Left kidney (tissue), 2 donors: ENCODE data around the gene OPCML. TPM values are rescaled to one million over a fixed set of nuclear protein-coding genes. Genes with fewer than 3 reads are reported as not detected.

Source experiments
- DNase-seq: peaks from one replicate; pipeline ENCODE4 v3.0.0-alpha.2; 2013
- polyA plus RNA-seq: library from polyadenylated mRNA; unstranded; fragments of 120-200 nt; gene quantifications from one replicate; pipeline ENCODE4 v1.2.1, GENCODE V29; 2013; ENCODE audit not compliant: insufficient read length

OPCML gene
- polyA plus RNA-seq, 1 donor: 13.9 TPM

DNA sequence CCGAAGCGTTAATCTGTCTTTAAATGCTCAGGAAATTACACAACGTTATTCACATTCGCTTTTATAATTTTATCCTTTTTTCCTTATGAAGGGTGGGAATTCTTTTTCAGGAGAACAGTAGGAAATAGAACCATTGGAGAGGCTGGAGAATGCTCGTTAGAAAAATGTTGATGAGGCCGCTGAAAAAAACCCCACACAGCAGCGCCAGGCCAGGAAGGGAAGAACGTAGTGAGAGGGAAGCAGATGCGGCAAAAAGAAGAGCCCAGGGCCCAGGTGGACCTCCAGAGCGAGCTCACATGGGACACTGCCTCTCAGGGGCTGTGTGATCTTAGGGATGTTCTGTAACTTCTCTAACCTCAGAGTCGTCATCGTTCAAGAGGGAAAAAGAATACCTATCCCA lies 691.6 kb downstream of the OPCML start:
- no peak for DNase-seq

DNA sequence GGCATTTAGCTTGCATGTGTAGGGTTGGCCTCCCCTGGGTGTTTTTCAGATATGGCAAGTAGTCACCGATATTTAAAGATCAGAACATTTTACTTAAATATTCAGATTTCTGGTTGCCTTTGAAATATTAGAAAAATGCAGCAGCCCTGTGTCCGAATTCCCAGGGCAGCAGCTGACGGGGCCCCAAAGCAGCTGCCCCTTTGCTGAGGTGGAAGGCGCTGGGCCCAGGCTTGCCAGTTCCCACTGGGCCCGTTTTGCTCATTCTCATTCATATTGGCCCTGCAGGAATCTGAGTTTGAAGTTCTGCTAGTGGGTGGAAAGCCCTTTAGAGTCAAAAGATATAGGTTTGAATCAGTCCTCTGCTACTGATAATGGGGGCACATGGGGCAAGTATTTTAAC lies 692.1 kb downstream of the OPCML start:
- no peak for DNase-seq

DNA sequence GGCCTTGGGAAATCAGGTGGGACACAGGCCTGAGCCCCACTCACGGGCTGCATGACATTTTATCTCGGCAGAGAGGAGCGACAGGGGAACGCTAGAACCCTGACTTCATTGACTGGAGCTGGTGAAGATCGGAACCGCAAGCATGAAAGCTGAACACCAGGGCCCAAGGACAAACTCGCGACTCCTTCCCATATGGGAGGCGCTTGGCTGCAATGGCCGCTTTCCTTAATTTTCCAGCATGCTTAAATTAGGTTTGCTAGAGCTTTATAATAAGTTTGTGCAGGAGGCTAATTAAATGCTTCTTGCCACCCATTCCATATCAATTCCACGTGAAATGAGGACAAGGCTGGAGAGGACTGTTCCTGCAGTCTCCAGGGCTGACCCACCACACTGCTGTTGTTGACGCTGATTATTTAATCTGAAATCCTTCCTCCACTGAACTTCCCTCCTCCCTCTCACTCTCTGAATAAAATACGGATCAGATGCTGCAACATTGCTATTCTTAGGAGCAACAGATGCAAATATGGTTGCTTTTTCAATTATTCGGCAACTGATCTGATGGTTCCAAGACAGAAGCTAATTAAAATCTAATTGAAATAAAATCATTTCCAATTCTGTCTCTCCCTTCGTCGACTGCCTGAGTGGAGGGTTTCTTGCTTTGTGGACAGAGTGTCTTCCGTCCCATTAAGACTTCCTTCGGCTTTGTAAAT lies 692.9 kb downstream of the OPCML start:
- DNase-seq: no peak

DNA sequence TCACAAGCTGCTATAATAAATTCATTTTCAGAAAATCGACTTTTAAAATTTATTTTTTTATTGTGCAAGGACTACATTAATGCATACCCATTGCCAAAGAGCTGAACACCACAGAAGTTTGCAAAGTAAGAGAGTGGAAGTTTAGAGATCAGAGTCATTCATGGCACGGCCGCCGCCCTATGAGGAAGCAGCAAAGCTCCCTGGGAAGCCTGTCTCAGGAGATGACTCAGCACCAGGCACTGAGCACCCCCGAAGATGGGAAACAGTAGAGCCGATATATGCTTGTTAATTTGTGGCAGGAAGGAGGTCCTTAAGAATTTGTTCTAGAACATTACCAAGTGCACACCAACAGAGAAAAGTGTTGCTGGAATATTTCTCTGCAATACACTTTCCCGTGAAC lies 693.7 kb downstream of the OPCML start:
- DNase-seq: no peak

DNA sequence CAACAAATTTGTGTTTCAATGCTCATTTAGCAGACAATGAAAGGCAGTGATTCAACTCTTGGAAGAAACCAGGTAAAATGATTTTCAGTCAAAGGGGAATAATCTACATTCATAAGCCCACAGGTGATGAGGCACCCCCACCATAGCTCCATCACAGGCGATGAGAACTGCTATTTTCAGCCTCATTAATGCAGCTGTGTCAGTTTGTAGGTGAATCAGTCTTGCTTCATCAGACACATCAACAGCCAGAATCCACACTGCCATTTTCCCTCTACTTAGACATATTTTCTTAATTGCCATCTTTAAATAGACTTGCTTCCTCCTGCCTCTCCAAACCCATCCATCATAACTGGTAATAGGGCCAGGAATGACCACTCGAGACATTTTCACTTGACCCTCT lies 701.0 kb downstream of the OPCML start:
- no peak for DNase-seq

DNA sequence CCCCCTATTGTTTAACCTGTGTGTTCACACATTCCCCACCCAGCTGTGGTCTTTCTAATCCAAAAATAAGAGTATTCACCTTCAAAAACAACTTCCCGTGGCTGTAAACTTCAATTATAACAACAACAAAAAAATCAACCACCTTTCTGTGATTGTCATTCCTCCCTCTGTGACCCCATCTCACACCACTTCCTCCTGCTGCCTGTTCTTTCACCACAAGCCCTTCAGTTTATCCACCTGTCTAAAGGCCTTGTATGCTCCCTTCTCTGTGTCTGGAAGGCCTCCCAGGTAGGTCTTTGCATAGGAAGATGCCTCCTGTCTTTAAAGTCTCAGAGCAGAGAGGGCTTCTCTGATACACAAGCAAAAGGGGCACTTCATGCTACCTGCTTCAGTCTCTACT lies 707.7 kb downstream of the OPCML start:
- no peak for DNase-seq

DNA sequence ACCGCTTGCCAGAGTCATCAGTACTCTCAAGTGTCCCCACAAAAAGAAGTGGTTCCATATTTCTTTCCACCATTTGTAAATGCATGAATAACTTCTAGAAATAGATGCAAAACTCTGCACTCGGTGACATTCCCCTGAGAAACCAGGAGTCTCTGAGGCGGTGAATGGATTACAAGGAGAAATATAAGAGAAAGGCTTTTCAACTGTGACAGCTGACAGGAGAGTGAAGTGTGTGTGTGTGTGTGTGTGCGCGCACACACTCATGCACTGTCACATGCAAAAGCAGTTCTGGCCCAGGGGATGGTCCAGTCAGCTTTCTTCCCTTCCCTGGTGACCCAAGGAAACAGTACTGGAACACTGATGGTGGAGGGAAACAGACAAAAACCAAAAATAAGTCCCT lies 710.0 kb downstream of the OPCML start:
- no peak for DNase-seq

DNA sequence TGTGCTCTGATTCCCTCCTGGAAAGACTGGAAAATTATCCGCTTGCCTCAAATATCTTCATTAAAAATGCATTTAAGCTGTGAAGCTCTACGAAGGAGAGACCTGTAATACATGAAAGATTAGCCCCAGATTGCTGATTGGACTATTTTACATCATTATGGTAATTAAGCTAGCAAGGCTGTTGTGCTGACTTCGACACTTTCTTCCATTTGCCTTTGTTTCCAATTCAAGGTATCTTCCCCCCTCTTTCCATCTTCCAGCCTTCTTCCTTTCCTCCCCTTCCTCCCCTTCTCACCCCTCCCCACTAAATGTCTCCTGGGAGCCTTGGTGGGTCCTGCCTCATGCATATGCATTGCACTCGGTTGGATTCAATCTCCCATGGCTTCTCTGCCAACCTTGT lies 710.8 kb downstream of the OPCML start:
- DNase-seq: no peak

DNA sequence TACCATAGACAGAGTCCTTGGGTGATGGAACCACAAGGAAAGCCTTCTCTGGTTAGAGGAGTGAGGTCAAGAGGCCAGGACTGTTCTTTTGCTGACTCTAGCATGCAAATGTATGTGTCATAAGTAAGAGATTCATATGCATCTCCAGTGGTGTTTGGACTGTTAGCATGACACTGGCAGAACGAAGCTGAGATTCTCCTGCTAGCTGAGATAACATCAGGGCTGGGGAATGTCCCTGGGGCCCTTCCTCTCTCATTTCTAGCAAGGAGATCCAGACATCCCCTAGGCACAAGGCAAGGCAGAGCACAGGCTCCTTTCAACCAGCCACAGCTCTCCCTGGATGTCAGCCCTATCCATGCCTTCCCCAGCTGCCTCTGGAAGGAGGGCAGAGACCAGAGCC lies 711.3 kb downstream of the OPCML start:
- no peak for DNase-seq

DNA sequence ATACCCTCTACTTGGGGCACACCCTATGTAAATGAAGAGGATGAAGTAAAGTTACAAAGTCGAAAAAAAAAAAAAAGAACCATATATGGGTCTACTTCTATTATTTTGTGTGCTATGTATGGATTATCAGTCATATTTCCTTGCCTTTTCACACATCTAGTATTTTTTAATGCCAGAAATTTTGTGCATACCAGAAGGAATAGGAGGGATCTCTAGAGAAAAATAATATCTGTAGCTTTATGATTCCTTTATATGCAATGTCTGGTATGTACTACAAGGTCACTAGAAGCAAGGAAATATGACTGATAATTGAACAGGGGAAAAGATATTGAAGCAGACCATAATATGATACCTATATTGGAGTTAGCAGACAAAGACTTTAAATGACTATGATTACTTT lies 713.4 kb downstream of the OPCML start:
- no peak for DNase-seq

DNA sequence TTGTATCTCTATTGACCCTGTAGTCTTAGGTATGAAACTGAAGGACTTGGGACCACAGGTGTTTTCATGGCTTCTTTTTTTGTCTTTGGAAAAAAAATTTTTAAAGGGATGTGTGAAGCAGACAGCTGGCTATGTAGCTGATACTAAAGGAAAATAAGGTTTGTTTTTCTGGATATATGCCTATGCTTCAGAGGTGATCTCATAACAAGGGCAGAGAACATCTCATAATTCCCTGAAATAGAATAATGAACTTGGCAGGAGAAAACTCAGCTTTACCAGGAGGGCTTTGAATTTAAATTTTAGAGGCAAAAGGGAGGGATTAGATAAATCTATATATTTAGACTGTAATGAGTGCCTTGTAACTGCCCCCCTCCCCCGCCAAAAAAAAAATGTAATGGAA lies 714.9 kb downstream of the OPCML start:
- no peak for DNase-seq

DNA sequence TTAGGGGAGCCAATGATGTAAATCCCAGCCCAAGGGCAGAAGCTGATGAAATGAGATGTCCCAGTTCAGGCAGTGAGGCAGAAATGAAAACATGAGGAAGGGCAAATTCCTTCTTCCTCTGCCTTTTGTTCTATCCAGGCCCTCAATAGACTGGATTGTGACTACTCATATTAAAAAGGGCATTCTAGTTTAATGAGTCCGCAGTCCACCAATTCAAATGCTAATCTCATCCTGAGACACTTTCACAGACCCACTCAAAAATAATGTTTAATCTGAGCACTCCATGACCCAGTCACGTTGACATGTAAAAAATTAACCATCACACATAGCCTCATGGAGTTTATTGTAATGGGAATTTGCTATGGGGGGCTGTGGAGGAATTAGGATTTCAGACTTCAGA lies 717.9 kb downstream of the OPCML start:
- peak; percentile 17 for DNase-seq

DNA sequence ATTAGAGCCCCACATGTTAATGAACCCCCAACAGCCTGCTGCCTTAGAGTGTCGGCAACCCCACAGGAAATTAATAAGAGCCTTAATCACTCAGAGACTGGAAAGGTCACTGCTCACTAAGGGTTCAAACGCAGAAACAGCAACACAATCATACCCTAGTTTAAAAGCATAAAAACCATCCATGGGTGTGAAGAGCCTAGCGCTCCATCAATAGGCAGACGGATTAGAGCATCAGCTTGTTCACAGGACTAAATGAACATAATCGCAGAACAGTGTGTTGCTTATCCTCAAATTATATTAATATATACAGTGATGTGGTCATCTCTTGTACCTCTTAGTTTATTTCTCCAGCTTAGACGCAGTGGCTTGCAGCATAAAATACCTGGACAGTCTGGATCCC lies 720.7 kb downstream of the OPCML start:
- no peak for DNase-seq

DNA sequence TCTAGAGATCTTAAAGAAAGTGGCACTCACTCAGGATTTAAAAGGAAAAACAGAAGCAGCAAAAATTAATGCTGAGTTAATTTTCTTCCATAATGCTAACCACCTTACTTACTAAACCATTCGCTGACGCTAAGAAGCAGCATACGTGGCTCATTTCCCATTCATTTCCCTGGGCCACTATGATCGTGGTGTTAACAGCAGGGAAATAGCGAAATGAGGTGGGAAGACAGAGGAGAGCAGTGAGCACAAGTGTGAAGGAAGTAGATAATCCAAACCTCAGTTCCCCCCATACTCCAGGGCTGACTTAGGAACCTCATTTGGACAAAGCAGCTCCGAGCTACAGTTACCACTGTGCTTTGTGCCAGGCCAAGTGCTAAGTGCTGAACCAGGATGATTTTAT lies 723.2 kb downstream of the OPCML start:
- no peak for DNase-seq

DNA sequence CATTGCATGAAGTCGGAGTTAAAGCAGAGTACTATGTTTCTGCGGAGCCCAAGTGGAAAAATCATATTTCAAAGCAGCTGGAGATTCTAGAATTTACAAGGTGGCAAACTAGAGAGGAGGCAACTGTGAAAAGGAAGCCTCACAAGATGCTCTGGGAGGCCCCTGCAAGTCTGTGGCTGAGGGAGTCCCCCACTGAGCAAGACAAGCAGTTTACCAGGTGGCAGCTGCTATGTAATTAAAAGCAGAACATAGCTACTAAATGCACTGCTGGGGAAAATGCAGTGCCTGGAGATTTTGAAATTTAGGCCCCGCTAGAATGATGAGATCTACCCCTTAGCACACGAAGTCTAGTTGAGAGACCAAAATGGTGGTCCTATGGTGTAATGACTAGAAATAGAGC lies 728.0 kb downstream of the OPCML start:
- no peak for DNase-seq

DNA sequence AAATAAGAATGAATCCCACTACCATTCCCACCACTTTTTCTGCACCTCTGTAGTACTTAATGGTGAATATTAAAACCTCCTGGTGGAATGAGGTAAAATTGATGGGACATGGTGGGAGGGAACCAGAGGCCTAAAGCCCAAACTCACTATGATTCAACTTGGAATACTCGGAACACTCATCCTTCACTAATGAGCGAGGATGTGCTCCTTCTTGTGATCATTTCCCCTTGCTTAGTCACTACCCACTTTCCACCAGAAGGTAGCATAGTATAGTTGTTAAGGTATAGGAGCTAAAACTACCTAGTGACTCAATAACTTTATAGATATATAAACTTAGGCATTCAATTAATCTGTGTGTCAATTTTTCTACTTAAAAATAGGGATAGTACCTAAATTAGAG lies 728.9 kb downstream of the OPCML start:
- no peak for DNase-seq

DNA sequence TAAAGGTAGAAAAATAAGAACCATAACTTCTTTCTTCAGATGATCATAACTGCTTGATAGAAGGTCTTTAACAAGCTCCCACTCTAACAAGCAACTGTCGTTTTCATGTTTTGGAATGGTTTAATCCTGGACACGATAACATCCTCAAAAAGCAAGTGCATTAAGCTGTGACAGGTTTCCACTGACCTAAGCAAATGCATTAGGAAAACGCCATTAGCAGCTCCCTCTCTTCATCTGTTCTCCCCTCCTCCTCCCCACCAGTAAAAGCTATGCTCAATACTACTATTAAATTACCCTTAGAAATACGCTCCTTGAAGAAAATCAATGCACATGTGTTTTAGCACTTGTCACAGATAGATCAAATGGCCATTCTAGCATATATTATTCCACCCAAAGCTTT lies 729.4 kb downstream of the OPCML start:
- DNase-seq: no peak

DNA sequence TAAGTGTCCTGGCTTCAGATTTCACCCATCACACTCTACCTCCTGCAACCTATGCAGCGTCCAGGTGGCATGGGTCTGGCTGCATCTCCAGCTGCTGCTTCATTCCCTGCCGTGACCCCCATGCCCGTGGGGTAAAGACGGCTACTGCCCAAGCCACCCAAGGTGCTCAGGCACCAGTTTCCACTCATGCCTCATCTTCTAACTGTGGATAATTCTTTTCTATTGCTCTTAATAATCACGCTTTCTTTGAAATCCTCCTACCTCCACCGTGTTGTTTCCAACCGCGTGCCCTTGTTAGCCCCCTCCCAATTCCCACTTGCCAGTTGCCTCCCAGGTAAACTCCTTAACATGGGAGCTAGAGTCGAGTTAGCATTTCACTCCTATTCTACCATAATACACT lies 738.5 kb downstream of the OPCML start:
- no peak for DNase-seq

DNA sequence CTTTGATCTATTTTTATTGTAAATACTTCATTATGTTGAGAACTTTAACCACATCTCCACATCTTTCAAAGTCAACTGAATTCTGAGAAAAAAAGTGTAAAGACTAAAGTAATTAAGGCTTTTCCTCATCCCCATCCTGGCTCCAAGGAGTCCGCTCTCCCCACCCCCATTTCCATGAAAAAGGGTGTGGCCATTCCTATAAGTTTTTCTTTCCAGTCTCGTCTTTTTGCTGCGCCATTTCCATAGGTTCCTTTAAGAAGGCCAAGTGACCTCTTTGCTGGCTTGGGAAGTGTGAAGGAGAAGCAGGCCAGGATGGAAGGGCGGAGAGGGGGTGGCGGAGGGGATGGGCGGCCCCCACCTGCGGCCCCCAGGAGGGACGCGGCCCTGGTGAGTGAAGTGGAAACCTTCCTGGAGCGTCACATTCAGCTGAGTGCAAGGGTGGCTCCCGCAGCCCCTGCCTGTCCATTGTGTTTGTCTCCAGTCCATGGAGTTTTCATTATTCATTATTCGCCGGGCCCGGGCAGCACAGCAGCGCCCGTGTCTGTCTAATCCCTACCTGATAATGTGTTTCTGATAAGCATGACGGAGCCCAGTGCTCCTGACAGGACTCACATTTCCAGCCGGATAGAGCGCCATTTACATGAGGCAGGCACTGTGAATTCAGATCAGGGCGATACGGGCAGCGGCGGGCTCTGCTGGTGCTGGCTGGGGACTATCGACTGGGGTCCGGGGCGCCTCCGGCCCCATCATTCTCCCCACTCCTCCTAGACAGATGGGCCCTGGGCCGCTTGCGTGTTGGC lies 739.8 kb downstream of the OPCML start:
- no peak for DNase-seq

DNA sequence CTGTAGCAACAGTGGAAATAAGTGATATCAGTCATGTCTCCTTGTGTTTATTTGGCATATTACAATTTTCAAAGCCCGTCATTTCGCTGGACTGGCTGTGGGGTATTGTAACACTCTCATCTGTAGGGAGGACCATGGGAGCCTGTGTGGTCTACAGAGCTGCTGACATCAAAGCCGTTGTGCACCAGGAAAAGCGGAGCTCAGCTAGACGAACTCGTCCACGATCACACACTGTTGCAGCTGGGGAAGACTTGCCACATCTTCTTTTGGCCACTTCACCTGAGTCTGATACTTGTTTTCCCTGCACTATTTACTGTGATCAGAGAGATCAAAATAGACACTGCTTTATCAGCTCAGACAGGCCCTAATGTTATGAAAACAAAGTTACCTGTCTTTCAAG lies 741.3 kb downstream of the OPCML start:
- no peak for DNase-seq

DNA sequence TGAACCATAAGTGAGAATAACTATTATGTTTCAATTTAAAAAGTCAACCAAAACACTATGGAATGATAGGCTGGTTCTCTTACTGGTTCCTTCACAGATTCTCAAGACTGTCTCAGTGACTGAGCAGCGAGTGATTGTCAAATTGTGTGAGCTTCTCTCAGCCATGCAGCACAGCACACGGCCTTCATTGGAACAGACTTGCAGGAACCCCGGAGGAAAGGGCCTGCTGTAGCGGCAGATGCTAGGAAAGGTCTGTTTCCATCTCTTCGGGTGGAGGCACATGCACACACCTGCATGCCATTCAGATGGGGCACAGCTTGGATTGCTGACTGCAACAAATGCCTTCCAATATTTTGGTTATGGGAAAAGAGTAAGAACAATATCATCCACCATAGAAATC lies 741.8 kb downstream of the OPCML start:
- DNase-seq: no peak

DNA sequence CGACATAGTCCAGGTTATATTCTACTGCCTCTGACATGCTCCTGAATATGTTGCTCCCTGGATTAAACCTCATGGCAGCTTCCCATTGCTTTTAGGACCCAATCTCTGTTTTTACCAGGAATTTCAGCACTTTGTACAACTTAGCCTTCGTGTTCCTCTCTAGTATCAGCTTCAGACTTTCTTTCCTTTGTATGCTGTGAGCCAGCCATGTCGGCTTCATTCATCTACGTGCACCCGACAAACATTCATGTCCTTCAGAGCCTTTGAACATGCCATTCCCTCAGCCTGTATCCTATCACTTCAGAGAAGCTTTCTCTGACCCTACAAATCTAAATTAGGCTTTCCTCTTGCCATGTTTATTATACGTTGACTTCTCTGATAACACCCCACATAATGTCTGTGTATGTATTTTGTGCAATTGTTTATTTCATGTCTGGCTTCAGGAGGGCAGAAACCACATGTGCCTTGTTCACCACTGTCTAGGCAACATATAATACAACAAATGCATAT lies 743.4 kb downstream of the OPCML start:
- DNase-seq: no peak

DNA sequence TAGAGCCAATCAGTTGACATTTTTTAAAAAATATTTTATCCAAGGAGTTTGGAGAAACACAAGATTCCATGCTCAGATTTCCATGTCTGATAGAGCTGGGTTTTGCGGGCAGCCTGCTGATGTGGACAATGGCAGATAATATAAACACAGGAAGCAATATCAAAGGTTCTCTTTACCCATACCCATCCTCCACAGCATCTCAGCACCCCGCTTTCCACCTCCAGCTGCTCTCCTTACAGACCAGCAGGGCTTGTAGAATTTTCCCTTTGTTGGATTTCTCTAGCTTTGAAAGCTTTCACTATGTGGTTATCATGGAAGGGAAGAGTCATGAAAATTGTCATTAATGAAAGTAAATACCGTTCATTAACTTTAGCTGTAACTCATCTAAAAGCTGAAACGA lies 746.4 kb downstream of the OPCML start:
- no peak for DNase-seq

DNA sequence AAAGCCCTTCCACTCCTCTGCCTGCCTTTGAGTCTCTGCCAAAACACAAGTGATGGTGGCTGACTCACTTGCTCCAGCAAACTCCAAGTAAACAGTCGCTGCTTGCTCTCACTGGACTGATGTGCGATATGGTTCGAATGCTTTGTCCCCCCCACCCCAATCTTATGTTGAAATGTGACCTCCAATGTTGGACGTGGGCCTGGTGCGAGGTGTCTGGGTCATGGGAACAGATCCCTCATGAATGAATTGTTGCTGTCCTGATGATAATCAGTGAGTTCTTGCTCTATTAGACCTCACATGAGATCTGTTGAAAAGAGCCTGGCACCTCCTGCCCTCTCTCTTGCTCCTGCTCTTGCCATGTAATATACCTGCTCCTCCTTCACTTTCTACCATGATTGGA lies 747.9 kb downstream of the OPCML start:
- no peak for DNase-seq
